A549 (cell line): ENCODE measurements around the gene GAL. TPM values are rescaled to one million over a fixed set of nuclear protein-coding genes. Genes with fewer than 3 reads are reported as not detected.
A peak's percentile ranks its signal among the peaks of the same experiment; 100 is the strongest.

Experiments used
- ATAC-seq, 2 experiments: fragments of 200-7000 bp in 1 of 2; fragments of >200 bp in 1 of 2; cut with Nextera tagmentation in 1 of 2; cut with Tn5 transposase in 1 of 2; 3 replicates each; pipeline versions ENCODE4 v1.8.0 to v1.9.1; 2018 to 2020; ENCODE audit warnings: mild to moderate bottlenecking in 1 of 2, moderate library complexity in 1 of 2
- CTCF ChIA-PET: fragments of 300-600 bp; sonication (Branson Sonifier 250); formaldehyde crosslinking; extraction: SDS; loops from one replicate; lab custom pipeline; 2021; ENCODE audit warnings: antibody characterized with exemption, inconsistent platforms; lab: Yijun Ruan, JAX
- POLR2A ChIA-PET: fragments of 350-600 bp; formaldehyde crosslinking; extraction: SDS; loops from one replicate; lab custom pipeline; 2021; ENCODE audit warnings: antibody characterized with exemption, inconsistent platforms; lab: Yijun Ruan, JAX
- DNase-seq, 2 experiments: peaks; one replicate each; pipeline versions ENCODE4 v3.0.0 to v3.0.0-alpha.2; 2011 to 2016; ENCODE audit warnings: low read depth in 1 of 2, low spot score in 1 of 2
- FAIRE-seq: peaks from 2 replicates; lab custom pipeline; 2011; peaks lifted over from hg19 to GRCh38; lab: Jason Lieb, UNC
- H3K27ac ChIP-seq, 2 experiments: fragments of >200 bp; sonication (Bioruptor Twin); formaldehyde crosslinking; 3 replicates each; pipeline ENCODE4 v1.5.1; 2016 to 2017
- H3K4me1 ChIP-seq: fragments of >200 bp; sonication (Bioruptor Twin); formaldehyde crosslinking; 3 replicates; pipeline ENCODE4 v1.6.1; 2016
- H3K4me2 ChIP-seq: fragments of >200 bp; sonication (Bioruptor Twin); formaldehyde crosslinking; 3 replicates; pipeline ENCODE4 v1.6.1; 2016
- H3K4me3 ChIP-seq: fragments of >200 bp; sonication (Bioruptor Twin); formaldehyde crosslinking; 3 replicates; pipeline ENCODE4 v1.5.1; 2016
- H3K9me3 ChIP-seq: fragments of >200 bp; sonication (Bioruptor Twin); formaldehyde crosslinking; 3 replicates; pipeline ENCODE4 v1.6.1; 2016
- BHLHE40 ChIP-seq: IDR thresholded peaks from 2 replicates; pipeline ENCODE4 v1.6.1; 2012; ENCODE audit warnings: low read depth, low read length, inconsistent platforms
- CBX8 ChIP-seq: fragments of 200-600 bp; sonication (generic); IDR thresholded peaks from 2 replicates; pipeline ENCODE4 v1.6.1; 2016
- CHD2 ChIP-seq: fragments of 150-350 bp; IDR thresholded peaks from 2 replicates; pipeline ENCODE4 v1.6.1; 2014; ENCODE audit warnings: low read length; ENCODE audit not compliant: partially characterized antibody
- CHD4 ChIP-seq: fragments of 200-600 bp; sonication (generic); IDR thresholded peaks from 2 replicates; pipeline ENCODE4 v1.6.1; 2016; ENCODE audit warnings: antibody characterized with exemption, mild to moderate bottlenecking, borderline replicate concordance
- EHF ChIP-seq: fragments of 250-450 bp; sonication (Bioruptor Pico); IDR thresholded peaks from 2 replicates; pipeline ENCODE4 v1.5.0; 2020; ENCODE audit warnings: mild to moderate bottlenecking
- EHMT2 ChIP-seq: fragments of 200-600 bp; sonication (generic); IDR thresholded peaks from 2 replicates; pipeline ENCODE4 v1.6.1; 2016; ENCODE audit warnings: antibody characterized with exemption, low read depth, mild to moderate bottlenecking, moderate library complexity
- FOSL2 ChIP-seq, 2 experiments: fragments of 450-650 bp in 1 of 2; fragments of >200 bp in 1 of 2; sonication (Bioruptor Twin) in 1 of 2; formaldehyde crosslinking; IDR thresholded peaks; 2 replicates each; pipeline versions ENCODE4 v1.5.0 to v1.6.1; 2016 to 2020; ENCODE audit warnings: mild to moderate bottlenecking in 1 of 2, moderate library complexity in 1 of 2
- FOXS1 ChIP-seq: fragments of 250-450 bp; sonication (Bioruptor Pico); IDR thresholded peaks from 2 replicates; pipeline ENCODE4 v1.5.0; 2020; ENCODE audit warnings: mild to moderate bottlenecking, moderate library complexity
- HDAC2 ChIP-seq: fragments of 200-600 bp; sonication (generic); IDR thresholded peaks from 2 replicates; pipeline ENCODE4 v1.6.1; 2016
- HES2 ChIP-seq: fragments of >200 bp; sonication (Bioruptor Twin); formaldehyde crosslinking; IDR thresholded peaks from 2 replicates; pipeline ENCODE4 v1.6.1; 2016
- HMGXB4 ChIP-seq: fragments of 250-450 bp; sonication (Bioruptor Pico); IDR thresholded peaks from 2 replicates; pipeline ENCODE4 v1.5.0; 2021; ENCODE audit warnings: mild to moderate bottlenecking, moderate library complexity, borderline replicate concordance
- JUN ChIP-seq, 2 experiments: fragments of >200 bp; sonication (Bioruptor Twin); formaldehyde crosslinking; IDR thresholded peaks; 2 replicates in 1 of 2; 3 replicates in 1 of 2; pipeline ENCODE4 v1.6.1; 2016 to 2017
- JUNB ChIP-seq: fragments of >200 bp; sonication (Bioruptor Twin); formaldehyde crosslinking; IDR thresholded peaks from 2 replicates; pipeline ENCODE4 v1.6.1; 2016
- KDM1A ChIP-seq: fragments of 200-600 bp; sonication (generic); IDR thresholded peaks from 2 replicates; pipeline ENCODE4 v1.6.1; 2016; ENCODE audit warnings: low read depth, mild to moderate bottlenecking
- MAFK ChIP-seq: fragments of 450-650 bp; IDR thresholded peaks from 2 replicates; pipeline ENCODE4 v1.6.1; 2014; ENCODE audit not compliant: partially characterized antibody
- MAZ ChIP-seq: fragments of 150-350 bp; IDR thresholded peaks from 2 replicates; pipeline ENCODE4 v1.6.1; 2014; ENCODE audit warnings: antibody characterized with exemption, low read depth, low read length, borderline replicate concordance
- NFE2L2 ChIP-seq: fragments of 150-350 bp; conservative IDR thresholded peaks from 2 replicates; pipeline ENCODE4 v1.6.1; 2014; ENCODE audit warnings: low read length
- POLR2A ChIP-seq: IDR thresholded peaks from 2 replicates; pipeline ENCODE4 v1.6.1; 2012; ENCODE audit warnings: mild to moderate bottlenecking, low read length
- REST ChIP-seq: fragments of 200-600 bp; sonication (generic); IDR thresholded peaks from 2 replicates; pipeline ENCODE4 v1.6.1; 2016; ENCODE audit warnings: antibody characterized with exemption, mild to moderate bottlenecking, moderate library complexity
- RFX5 ChIP-seq: fragments of 450-650 bp; IDR thresholded peaks from 2 replicates; pipeline ENCODE4 v1.7.1; 2014; ENCODE audit warnings: antibody characterized with exemption, mild to moderate bottlenecking, moderate library complexity
- SMC3 ChIP-seq: fragments of >200 bp; sonication (Bioruptor Twin); formaldehyde crosslinking; IDR thresholded peaks from 3 replicates; pipeline ENCODE4 v1.6.1; 2018; ENCODE audit warnings: inconsistent platforms
- TFCP2L1 ChIP-seq: fragments of 250-450 bp; sonication (Bioruptor Pico); IDR thresholded peaks from 2 replicates; pipeline ENCODE4 v1.5.0; 2021; ENCODE audit warnings: mild to moderate bottlenecking
- WGBS: methylation state at CpG from one replicate; pipeline ENCODE4 v1.1.6; 2017; ENCODE audit errors: missing lambda C conversion rate; 5-methylcytosine and 5-hydroxymethylcytosine counted together
- polyA plus RNA-seq, 4 experiments: library from polyadenylated mRNA; depleted of rRNA in 3 of 4; stranded (reverse); fragments of >200 nt; fragmentation: RNase III in 1 of 4; extraction: RNeasy Plus Mini Kit Qiagen cat#74134 plus additional on column Dnase treatment in 1 of 4; gene quantifications; 2 replicates in 3 of 4; 3 replicates in 1 of 4; pipeline ENCODE4 v1.2.3, GENCODE V29; 2011 to 2017

The GAL gene
- polyA plus RNA-seq, 2 of the 4 experiments (the other 2 are of a cell fraction): 2.2 to 8.6 TPM

GRCh38 chr11:68683536-68684384 lies 584 bp upstream of the GAL start:
- no peak for TF ChIP-seq POLR2A
- no peak for TF ChIP-seq EHMT2
- TF ChIP-seq MAFK: no peak
- TF ChIP-seq HDAC2: no peak
- no peak for TF ChIP-seq HMGXB4 (CRISPR knock-in tag)
- TF ChIP-seq EHF (CRISPR knock-in tag): no peak
- no peak for TF ChIP-seq RFX5
- TF ChIP-seq HES2: no peak
- TF ChIP-seq CHD2: no peak
- Histone ChIP-seq H3K4me2 (peak overlapping the region; percentile 99), H3K4me3 (peak overlapping the region; percentile 63), H3K27ac (peak overlapping the region; percentile 78 to 91), H3K9me3 (no peaks in the 10 kb centered on the region), H3K4me1 (peaks cover 2% of the 10 kb centered on the region; the same call in 1 of the 3 replicates)
- ATAC-seq (peak in 1 of 2 experiments; percentile 41; a peak in 3 of 6 replicates), FAIRE-seq (no peak), DNase-seq (no peak)
- POLR2A ChIA-PET: interaction anchor here (0.6 kb wide), 1 partner anchor 234 kb away, joined by 3 read pairs; no protein-coding TSS in a partner anchor
- CTCF ChIA-PET: interaction anchor here (0.7 to 1.7 kb wide), 3 partner anchors 40 to 162 kb away, joined by 3 to 4 read pairs (median 4); no protein-coding TSS in a partner anchor
- 76% methylated on average over 11 of the region's 37 CpGs for WGBS

- no peak overlapping the region for H3K27ac ChIP-seq
- H3K9me3 ChIP-seq: no peaks in the 10 kb centered on the region
- FAIRE-seq (no peak), DNase-seq (no peak)
- peaks cover 2% of the 10 kb centered on the region; the same call in 1 of the 3 replicates for H3K4me1 ChIP-seq
- POLR2A ChIA-PET: no interaction called here
- no peak overlapping the region for H3K4me3 ChIP-seq
- WGBS: 92% methylated on average over 18 of the region's 18 CpGs
- no peak overlapping the region for H3K4me2 ChIP-seq
- no peak for TF ChIP-seq MAZ
- TF ChIP-seq HDAC2: no peak
- no peak for TF ChIP-seq FOXS1 (CRISPR knock-in tag)
- TF ChIP-seq BHLHE40: no peak
- TF ChIP-seq NFE2L2: no peak
- TF ChIP-seq HMGXB4 (CRISPR knock-in tag): no peak
- TF ChIP-seq CBX8: no peak
- TF ChIP-seq JUNB: no peak
- TF ChIP-seq CHD4: no peak
- TF ChIP-seq TFCP2L1 (CRISPR knock-in tag): no peak
- no peak for TF ChIP-seq JUN (IDR thresholded peaks at IDR 0.05)
- TF ChIP-seq MAFK: no peak
- no peak for TF ChIP-seq KDM1A
- TF ChIP-seq REST: no peak
- TF ChIP-seq FOSL2 (IDR thresholded peaks at IDR 0.05): no peak
- TF ChIP-seq FOSL2 (CRISPR knock-in tag; IDR thresholded peaks at IDR 0.05): no peak
- no peak for TF ChIP-seq SMC3
- TF ChIP-seq, all 56 proteins: peak for 0
- ATAC-seq: no peak
- CTCF ChIA-PET: no interaction called here
These were observed 1.5 kb downstream of the GAL start for GRCh38 chr11:68685656-68686380.
